ENCODE measurements around the gene FSTL4.

DNA sequence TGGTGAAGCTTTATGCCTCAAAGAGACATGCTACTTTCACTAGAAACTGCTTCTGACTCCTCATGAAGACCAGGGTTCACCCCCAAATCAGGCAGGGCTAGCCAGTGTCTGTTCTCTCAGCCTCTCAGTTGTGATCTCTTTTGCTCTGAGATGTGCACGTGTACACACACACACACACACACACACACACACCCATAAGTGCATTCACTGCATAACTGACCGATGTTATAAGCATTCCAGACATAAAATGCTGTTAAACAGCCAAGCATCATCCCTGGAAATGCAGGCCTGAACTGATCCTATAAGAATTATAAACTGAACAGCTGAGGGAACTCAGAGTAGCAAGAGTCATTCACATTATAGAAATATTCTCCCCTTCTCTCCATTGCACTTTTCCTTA, 85.0 kb downstream of the FSTL4 start:
- TF ChIP-seq, protein P1, sequence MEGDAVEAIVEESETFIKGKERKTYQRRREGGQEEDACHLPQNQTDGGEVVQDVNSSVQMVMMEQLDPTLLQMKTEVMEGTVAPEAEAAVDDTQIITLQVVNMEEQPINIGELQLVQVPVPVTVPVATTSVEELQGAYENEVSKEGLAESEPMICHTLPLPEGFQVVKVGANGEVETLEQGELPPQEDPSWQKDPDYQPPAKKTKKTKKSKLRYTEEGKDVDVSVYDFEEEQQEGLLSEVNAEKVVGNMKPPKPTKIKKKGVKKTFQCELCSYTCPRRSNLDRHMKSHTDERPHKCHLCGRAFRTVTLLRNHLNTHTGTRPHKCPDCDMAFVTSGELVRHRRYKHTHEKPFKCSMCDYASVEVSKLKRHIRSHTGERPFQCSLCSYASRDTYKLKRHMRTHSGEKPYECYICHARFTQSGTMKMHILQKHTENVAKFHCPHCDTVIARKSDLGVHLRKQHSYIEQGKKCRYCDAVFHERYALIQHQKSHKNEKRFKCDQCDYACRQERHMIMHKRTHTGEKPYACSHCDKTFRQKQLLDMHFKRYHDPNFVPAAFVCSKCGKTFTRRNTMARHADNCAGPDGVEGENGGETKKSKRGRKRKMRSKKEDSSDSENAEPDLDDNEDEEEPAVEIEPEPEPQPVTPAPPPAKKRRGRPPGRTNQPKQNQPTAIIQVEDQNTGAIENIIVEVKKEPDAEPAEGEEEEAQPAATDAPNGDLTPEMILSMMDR (IDR thresholded peaks at IDR 0.05): no peak
- no peak for TF ChIP-seq POLR2AphosphoS5 (IDR thresholded peaks at IDR 0.05)
- TF ChIP-seq POLR2A (IDR thresholded peaks at IDR 0.05; ENCODE audit: low read depth): no peak
